Activated T-cell treated with anti-CD3 and anti-CD28 coated beads, Interleukin-2, amount 50 U/mL, for 48 hours (primary cell): ENCODE measurements around the gene DYNC1H1.
"Not testable (repeated sequence)": the region's sequence is repeated elsewhere in the genome, so short reads cannot be mapped to it uniquely, and the experiment has no call there.

ENCODE experiments used
- DNase-seq, 2 experiments: peaks; one replicate each; pipeline ENCODE4 v3.0.0-alpha.2; 2020

Gene DYNC1H1

GRCh38 chr14:102074415-102074964 is 110.1 kb downstream of the DYNC1H1 start:
- DNase-seq, result no peak

- no peak for DNase-seq
These were observed 110.8 kb downstream of the DYNC1H1 start for GRCh38 chr14:102075155-102075554.

- no peak for DNase-seq
These were observed 113.0 kb downstream of the DYNC1H1 start for GRCh38 chr14:102077382-102077709.

- not testable (repeated sequence) for DNase-seq
These were observed 114.0 kb downstream of the DYNC1H1 start for GRCh38 chr14:102078361-102078791.

GRCh38 chr14:102078831-102079699 is 114.7 kb downstream of the DYNC1H1 start:
- DNase-seq, result no peak

GRCh38 chr14:102079700-102079979 is 115.3 kb downstream of the DYNC1H1 start:
- DNase-seq, result no peak

GRCh38 chr14:102080183-102081080 is 116.1 kb downstream of the DYNC1H1 start:
- DNase-seq, result no peak

GRCh38 chr14:102081231-102082080 is 117.1 kb downstream of the DYNC1H1 start:
- no peak for DNase-seq

- not testable (repeated sequence) for DNase-seq
These were observed 120.1 kb downstream of the DYNC1H1 start for GRCh38 chr14:102084522-102084921.

- DNase-seq, result no peak
These were observed 120.6 kb downstream of the DYNC1H1 start for GRCh38 chr14:102084931-102085330.

GRCh38 chr14:102085488-102085887 is 121.1 kb downstream of the DYNC1H1 start:
- no peak for DNase-seq

- DNase-seq, result peak; percentile 63 to 72
These were observed 121.8 kb downstream of the DYNC1H1 start for GRCh38 chr14:102085948-102086708.

- DNase-seq, result no peak
These were observed 122.3 kb downstream of the DYNC1H1 start for GRCh38 chr14:102086709-102086971.

- peak; percentile 97 to 98 for DNase-seq
These were observed 122.8 kb downstream of the DYNC1H1 start, which contains the start of gene HSP90AA1 for GRCh38 chr14:102086972-102087761. Gene HSP90AA1 (minus strand): TSS chr14:102087044. CDS start chr14:102086378, 666 bp downstream.

- no peak for DNase-seq
These were observed 123.3 kb downstream of the DYNC1H1 start for GRCh38 chr14:102087762-102088011.

GRCh38 chr14:102088012-102088792 is 123.8 kb downstream of the DYNC1H1 start:
- peak; percentile 78 to 82 for DNase-seq

- no peak for DNase-seq
These were observed 125.4 kb downstream of the DYNC1H1 start for GRCh38 chr14:102089621-102090343.

GRCh38 chr14:102090713-102091112 is 126.3 kb downstream of the DYNC1H1 start:
- DNase-seq, result no peak

GRCh38 chr14:102092806-102093205 is 128.4 kb downstream of the DYNC1H1 start:
- no peak for DNase-seq

- no peak for DNase-seq
These were observed 129.7 kb downstream of the DYNC1H1 start for GRCh38 chr14:102094101-102094500.
